ENCODE measurements around the gene PDE7B.

- no peak for TF ChIP-seq ELK4 (IDR thresholded peaks at IDR 0.05; ENCODE audit: borderline replicate concordance, low read depth, low read length)
- TF ChIP-seq ZNF549 (tag by site-specific recombination; IDR thresholded peaks at IDR 0.05) = no peak
- TF ChIP-seq ZNF747 (tag by site-specific recombination; IDR thresholded peaks at IDR 0.05) = no peak
- TF ChIP-seq OVOL3 (tag by site-specific recombination; IDR thresholded peaks at IDR 0.05) = no peak
- no peak for TF ChIP-seq ZNF239 (tag by site-specific recombination; IDR thresholded peaks at IDR 0.05)
- no peak for TF ChIP-seq CTCF (tag by site-specific recombination; IDR thresholded peaks at IDR 0.05)
- TF ChIP-seq ZNF24 (tag by site-specific recombination; IDR thresholded peaks at IDR 0.05) = no peak
- no peak for TF ChIP-seq ZNF114 (tag by site-specific recombination; IDR thresholded peaks at IDR 0.05)
- no peak for TF ChIP-seq PRDM1 (tag by site-specific recombination; IDR thresholded peaks at IDR 0.05)
- no peak for TF ChIP-seq ZNF670 (tag by site-specific recombination; IDR thresholded peaks at IDR 0.05; ENCODE audit: low read depth)
Measured at GRCh38 chr6:136184738-136185137, 333.2 kb downstream of the PDE7B start.

Measured in HEK293 (cell line).